ENCODE results near the gene MAP2K5. TPM values are rescaled to one million over a fixed set of nuclear protein-coding genes. Genes with fewer than 3 reads are reported as not detected.

Gene MAP2K5
- total and polyA plus RNA-seq, 10 of the 15 experiments (the other 5 are each of a cell fraction or from before 2014, with no cell fraction given), result 1.3 to 19.4 (median 9.6) TPM

DNA sequence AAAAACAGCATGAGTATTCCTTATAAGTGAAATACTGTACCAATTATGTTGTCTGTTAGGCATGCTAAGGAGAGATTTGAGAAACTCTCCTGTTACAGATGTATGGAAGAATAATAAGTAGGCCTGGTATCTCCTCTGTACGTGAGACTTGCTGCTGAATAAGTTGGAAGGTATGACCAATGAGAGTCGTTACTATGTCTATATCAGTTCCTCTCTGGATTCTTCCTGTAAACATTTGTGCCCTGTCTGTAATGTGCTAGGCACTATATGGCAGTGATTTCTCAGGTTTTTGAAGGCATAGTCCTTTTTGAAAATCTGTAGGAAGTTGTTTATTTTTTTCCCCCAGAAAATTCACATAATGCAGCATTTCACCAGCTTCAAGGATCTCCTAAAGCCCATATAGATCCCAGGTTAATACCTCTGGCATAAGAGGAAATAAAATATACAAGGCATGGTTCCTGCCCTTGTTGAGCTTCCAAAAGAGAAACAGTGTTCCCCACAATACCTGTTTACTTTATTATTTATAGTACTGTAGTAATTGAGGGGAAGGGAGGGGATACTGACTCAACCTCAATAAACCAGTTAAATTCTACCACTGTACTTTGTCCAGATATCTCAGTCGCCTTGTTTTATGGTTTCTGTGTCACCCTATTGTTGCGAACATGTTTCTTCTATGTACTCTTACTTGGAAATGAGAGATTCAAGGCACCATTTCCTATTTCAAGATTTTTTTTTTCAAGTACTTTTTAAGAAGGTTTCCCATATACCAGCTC lies 28.6 kb downstream of the MAP2K5 start:
- in situ Hi-C loops (cut with MboI) (no loop called here), intact Hi-C loops (cut with micrococcal nuclease; ENCODE audit: unreplicated experiment) (no loop called here)
- no peak for TF ChIP-seq KDM1A (IDR thresholded peaks at IDR 0.05; ENCODE audit: borderline replicate concordance)
- TF ChIP-seq ASH2L (IDR thresholded peaks at IDR 0.05; ENCODE audit: borderline replicate concordance, low read depth), result no peak
- no peak for TF ChIP-seq NR2C2 (IDR thresholded peaks at IDR 0.05; ENCODE audit: borderline replicate concordance, control insufficient read depth, insufficient read length, low read depth)
- TF ChIP-seq GABPA (IDR thresholded peaks at IDR 0.05; ENCODE audit: low read depth), result no peak
- TF ChIP-seq RFX5 (IDR thresholded peaks at IDR 0.05; ENCODE audit: low read depth, low read length), result no peak
- no peak for TF ChIP-seq TBL1XR1 (IDR thresholded peaks at IDR 0.05; ENCODE audit: low read depth, low read length)
- TF ChIP-seq MYB (IDR thresholded peaks at IDR 0.05; ENCODE audit: borderline replicate concordance, low read depth, low read length), result no peak
- TF ChIP-seq LARP7 (IDR thresholded peaks at IDR 0.05), result no peak
- FAIRE-seq (no peak), DNase-seq (ENCODE audit: low read depth, low spot score) (no peak), ATAC-seq (no peak)
- peaks cover 9% of the 10 kb centered on the region for H3K4me1 ChIP-seq (ENCODE audit: control insufficient read depth, insufficient read depth, low read length)
- H3K4me2 ChIP-seq (ENCODE audit: control insufficient read depth, insufficient read depth), result no peak overlapping the region
- H3K4me3 ChIP-seq, result no peak overlapping the region
- H3K9me3 ChIP-seq (replicated peaks; ENCODE audit: control insufficient read depth, insufficient read depth, low read length), result no peaks in the 10 kb centered on the region
- no TSS peak for BruUV-seq (replicated peaks)
- CTCF ChIA-PET, result interaction anchor here (0.7 to 1.9 kb wide), 5 partner anchors 10 to 110 kb away, joined by 3 to 7 read pairs (median 3); no protein-coding TSS in a partner anchor
- H4K20me1 ChIP-seq (ENCODE audit: control insufficient read depth, insufficient read depth), result no peaks in the 10 kb centered on the region
- H3K79me2 ChIP-seq (ENCODE audit: control insufficient read depth, insufficient read depth, low read length), result no peaks in the 10 kb centered on the region
- WGBS (ENCODE audit: insufficient coverage, insufficient replicate concordance, low lambda C conversion rate, missing lambda C conversion rate), result 96% methylated on average over 4 of the region's 4 CpGs
- no peaks in the 10 kb centered on the region; a peak in 1 of 4 replicates for H3K36me3 ChIP-seq (ENCODE audit: control insufficient read depth in 2 of 2, insufficient read depth in 2 of 2, low read length in 1 of 2)
- SMC1A ChIA-PET (ENCODE audit: uncharacterized antibody, unreplicated experiment), result interaction anchor here (0.8 to 4.1 kb wide), 6 partner anchors 9 to 69 kb away, joined by 3 to 21 read pairs (median 4); no protein-coding TSS in a partner anchor
- H3K27ac ChIP-seq (ENCODE audit: control insufficient read depth, insufficient read depth), result no peak overlapping the region
- H2AFZ ChIP-seq (ENCODE audit: control insufficient read depth, low read depth, low read length), result no peak overlapping the region
- no peaks in the 10 kb centered on the region for H3K27me3 ChIP-seq (replicated peaks in 1 of 2; ENCODE audit: control insufficient read depth in 2 of 2, insufficient read depth in 2 of 2, low read length in 1 of 2)
- RAD21 ChIA-PET (ENCODE audit: unreplicated experiment), result interaction anchor here (1.2 to 1.3 kb wide), 2 partner anchors 8 to 10 kb away, joined by 3 read pairs; no protein-coding TSS in a partner anchor
- POLR2A ChIA-PET, result interaction anchor here (1.3 kb wide), 1 partner anchor 11 kb away, joined by 4 read pairs; no protein-coding TSS in a partner anchor
- no peak overlapping the region for H3K9ac ChIP-seq (ENCODE audit: control insufficient read depth, insufficient read depth, low read length)

All from GM12878 (cell line).